HEK293 (cell line): ENCODE data around the gene RANGAP1.

Source experiments
- CTCF ChIA-PET: fragments of 350-600 bp; formaldehyde crosslinking; extraction: SDS; loops from one replicate; lab custom pipeline; 2021; ENCODE audit warnings: antibody characterized with exemption; lab: Yijun Ruan, JAX
- POLR2A ChIA-PET: fragments of 300-600 bp; formaldehyde crosslinking; extraction: SDS; loops from one replicate; lab custom pipeline; 2020; ENCODE audit warnings: antibody characterized with exemption, inconsistent platforms; lab: Yijun Ruan, JAX
- H3K27ac ChIP-seq: fragments of 200-500 bp; sonication (Bioruptor generic); 2 replicates; pipeline ENCODE4 v1.5.1; 2014; ENCODE audit warnings: low read depth, low read length, control low read depth, inconsistent platforms; ENCODE audit errors: extremely low read depth
- H3K36me3 ChIP-seq, 2 experiments: fragments of 200-500 bp in 1 of 2; sonication (Bioruptor generic) in 1 of 2; 1 replicate in 1 of 2; 2 replicates in 1 of 2; pipeline ENCODE4 v1.5.1; 2014 to 2017; ENCODE audit warnings: inconsistent platforms in 2 of 2, low read length in 2 of 2; ENCODE audit not compliant: control insufficient read depth in 2 of 2, insufficient read depth in 1 of 2
- H3K4me1 ChIP-seq: fragments of 200-500 bp; sonication (Bioruptor generic); 2 replicates; pipeline ENCODE4 v1.5.1; 2014; ENCODE audit warnings: mild to moderate bottlenecking, low read length, inconsistent platforms; ENCODE audit not compliant: control insufficient read depth, insufficient read depth
- H3K4me3 ChIP-seq: 2 replicates; pipeline ENCODE4 v1.5.1; 2011; ENCODE audit warnings: low read depth, mild to moderate bottlenecking, control low read depth, low read length, moderate library complexity
- H3K9me3 ChIP-seq: fragments of 200-500 bp; sonication (Bioruptor generic); 2 replicates; pipeline ENCODE4 v1.5.1; 2014; ENCODE audit warnings: low read depth, low read length, inconsistent platforms; ENCODE audit not compliant: control insufficient read depth, insufficient read depth
- HIC1 ChIP-seq: fragments of 450-650 bp; formaldehyde crosslinking; IDR thresholded peaks from 2 replicates; pipeline ENCODE4 v1.5.1; 2016; ENCODE audit warnings: missing biosample characterization, missing genetic modification characterization
- SCRT1 ChIP-seq: fragments of 450-650 bp; formaldehyde crosslinking; IDR thresholded peaks from 2 replicates; pipeline ENCODE4 v1.5.1; 2016; ENCODE audit warnings: missing biosample characterization, missing genetic modification characterization, borderline replicate concordance
- ZIC2 ChIP-seq: fragments of 450-650 bp; formaldehyde crosslinking; IDR thresholded peaks from 2 replicates; pipeline ENCODE4 v1.5.1; 2016; ENCODE audit warnings: missing biosample characterization, missing genetic modification characterization
- ZNF132 ChIP-seq: fragments of 450-650 bp; formaldehyde crosslinking; IDR thresholded peaks from 2 replicates; pipeline ENCODE4 v1.5.1; 2017; ENCODE audit warnings: missing biosample characterization, missing genetic modification characterization, borderline replicate concordance
- ZNF138 ChIP-seq: fragments of 450-650 bp; formaldehyde crosslinking; IDR thresholded peaks from 2 replicates; pipeline ENCODE4 v1.5.1; 2016; ENCODE audit warnings: missing biosample characterization, missing genetic modification characterization, borderline replicate concordance
- ZNF184 ChIP-seq: fragments of 450-650 bp; IDR thresholded peaks from 2 replicates; pipeline ENCODE4 v1.5.1; 2018; ENCODE audit warnings: missing biosample characterization, mild to moderate bottlenecking, missing genetic modification characterization
- ZNF292 ChIP-seq: fragments of 450-650 bp; formaldehyde crosslinking; IDR thresholded peaks from 2 replicates; pipeline ENCODE4 v1.5.1; 2016; ENCODE audit warnings: low read depth, missing biosample characterization, missing genetic modification characterization, borderline replicate concordance
- ZNF335 ChIP-seq: fragments of 450-650 bp; formaldehyde crosslinking; conservative IDR thresholded peaks from 2 replicates; pipeline ENCODE4 v1.5.1; 2016; ENCODE audit warnings: missing biosample characterization, missing genetic modification characterization
- ZNF366 ChIP-seq: fragments of 450-650 bp; formaldehyde crosslinking; conservative IDR thresholded peaks from 2 replicates; pipeline ENCODE4 v1.5.1; 2016; ENCODE audit warnings: missing biosample characterization, missing genetic modification characterization
- ZNF544 ChIP-seq: fragments of 450-650 bp; formaldehyde crosslinking; IDR thresholded peaks from 2 replicates; pipeline ENCODE4 v1.5.0; 2017; ENCODE audit warnings: missing biosample characterization, missing genetic modification characterization
- ZNF555 ChIP-seq: fragments of 450-650 bp; formaldehyde crosslinking; conservative IDR thresholded peaks from 2 replicates; pipeline ENCODE4 v1.5.1; 2017; ENCODE audit warnings: missing biosample characterization, mild to moderate bottlenecking, missing genetic modification characterization, inconsistent platforms
- ZNF560 ChIP-seq: fragments of 450-650 bp; formaldehyde crosslinking; IDR thresholded peaks from 2 replicates; pipeline ENCODE4 v1.5.1; 2017; ENCODE audit warnings: missing biosample characterization, missing genetic modification characterization, borderline replicate concordance
- ZNF585B ChIP-seq: fragments of 450-650 bp; formaldehyde crosslinking; IDR thresholded peaks from 2 replicates; pipeline ENCODE4 v1.5.1; 2016; ENCODE audit warnings: missing biosample characterization, missing genetic modification characterization
- ZNF623 ChIP-seq: fragments of 450-650 bp; formaldehyde crosslinking; IDR thresholded peaks from 2 replicates; pipeline ENCODE4 v1.5.1; 2016; ENCODE audit warnings: missing biosample characterization, missing genetic modification characterization
- ZNF626 ChIP-seq: fragments of 450-650 bp; sonication (Bioruptor Pico); formaldehyde crosslinking; IDR thresholded peaks from 2 replicates; pipeline ENCODE4 v1.5.1; 2018; ENCODE audit warnings: missing biosample characterization, missing genetic modification characterization, inconsistent platforms
- ZNF701 ChIP-seq: fragments of 450-650 bp; formaldehyde crosslinking; IDR thresholded peaks from 2 replicates; pipeline ENCODE4 v1.5.1; 2016; ENCODE audit warnings: missing biosample characterization, missing genetic modification characterization
- ZNF776 ChIP-seq: fragments of 450-650 bp; formaldehyde crosslinking; IDR thresholded peaks from 2 replicates; pipeline ENCODE4 v1.5.0; 2017; ENCODE audit warnings: missing biosample characterization, missing genetic modification characterization, borderline replicate concordance
- ZNF792 ChIP-seq: fragments of 450-650 bp; formaldehyde crosslinking; IDR thresholded peaks from 2 replicates; pipeline ENCODE4 v1.5.1; 2016; ENCODE audit warnings: missing biosample characterization, missing genetic modification characterization
- TF ChIP-seq, protein P1 (sequence below): fragments of 450-650 bp; formaldehyde crosslinking; IDR thresholded peaks from 2 replicates; pipeline ENCODE4 v1.5.1; 2016; ENCODE audit warnings: missing biosample characterization, missing genetic modification characterization
- TF ChIP-seq, protein P2 (sequence below): fragments of 450-650 bp; formaldehyde crosslinking; IDR thresholded peaks from 2 replicates; pipeline ENCODE4 v1.5.1; 2016; ENCODE audit warnings: missing biosample characterization, missing genetic modification characterization

Gene RANGAP1

DNA sequence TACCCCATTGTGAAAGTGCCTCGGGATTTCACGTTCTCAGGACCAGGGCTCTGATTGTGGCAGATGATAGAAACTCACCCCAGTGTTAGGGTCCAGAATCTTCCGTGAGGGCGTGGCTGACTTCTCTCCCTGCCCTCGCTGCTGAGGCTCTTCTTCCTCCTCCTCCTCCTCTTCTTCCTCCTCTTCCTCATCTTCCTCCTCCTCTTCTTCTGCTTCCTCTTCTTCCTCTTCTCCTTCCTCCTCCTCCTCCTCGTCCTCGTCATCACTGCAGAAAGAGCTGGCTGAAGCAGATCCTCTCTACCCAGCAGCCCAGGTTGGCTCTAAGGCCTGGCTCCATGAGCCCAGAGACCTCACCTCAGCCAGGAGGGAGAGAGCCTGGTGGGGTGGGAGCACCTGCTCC lies 31.8 kb downstream of the RANGAP1 start (continued):
- no peak for TF ChIP-seq ZNF560 (tag by site-specific recombination)
- TF ChIP-seq ZNF366: peak; percentile 41; the same call in 1 of the 2 replicates
- TF ChIP-seq ZNF776 (tag by site-specific recombination): no peak
- no peak for TF ChIP-seq ZNF184
- no peak for TF ChIP-seq ZNF544 (tag by site-specific recombination)
- TF ChIP-seq ZNF132 (tag by site-specific recombination): no peak
- no peak for TF ChIP-seq ZNF585B
- TF ChIP-seq, protein P1, sequence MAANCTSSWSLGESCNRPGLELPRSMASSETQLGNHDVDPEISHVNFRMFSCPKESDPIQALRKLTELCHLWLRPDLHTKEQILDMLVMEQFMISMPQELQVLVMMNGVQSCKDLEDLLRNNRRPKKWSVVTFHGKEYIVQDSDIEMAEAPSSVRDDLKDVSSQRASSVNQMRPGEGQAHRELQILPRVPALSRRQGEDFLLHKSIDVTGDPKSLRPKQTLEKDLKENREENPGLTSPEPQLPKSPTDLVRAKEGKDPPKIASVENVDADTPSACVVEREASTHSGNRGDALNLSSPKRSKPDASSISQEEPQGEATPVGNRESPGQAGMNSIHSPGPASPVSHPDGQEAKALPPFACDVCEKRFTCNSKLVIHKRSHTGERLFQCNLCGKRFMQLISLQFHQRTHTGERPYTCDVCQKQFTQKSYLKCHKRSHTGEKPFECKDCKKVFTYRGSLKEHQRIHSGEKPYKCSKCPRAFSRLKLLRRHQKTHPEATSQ (tag by site-specific recombination): no peak
- no peak for TF ChIP-seq ZNF292 (tag by site-specific recombination)
- no peak for TF ChIP-seq ZNF555 (tag by site-specific recombination)
- TF ChIP-seq ZNF335 (tag by site-specific recombination): no peak
- no peak for TF ChIP-seq ZNF792 (tag by site-specific recombination)

- Histone ChIP-seq H3K9me3 (no peaks in the 10 kb centered on the region), H3K4me3 (no peak overlapping the region), H3K4me1 (peaks cover 5% of the 10 kb centered on the region; the same call in 1 of the 2 replicates), H3K27ac (no peak overlapping the region), H3K36me3 (peaks cover 66 to 98% of the 10 kb centered on the region in 2 experiments; a peak in 2 of 3 replicates)
- CTCF ChIA-PET: interaction anchor here (1.1 kb wide), 1 partner anchor 9 kb away, joined by 3 read pairs; no protein-coding TSS in a partner anchor
- TF ChIP-seq ZNF138 (no peak), ZNF184 (no peak), HIC1 (tag by site-specific recombination) (no peak), ZNF626 (no peak), ZIC2 (tag by site-specific recombination) (0 out of 2 replicates have a peak, but pooled peaks have one; percentile 7), SCRT1 (tag by site-specific recombination) (no peak), ZNF623 (tag by site-specific recombination) (0 out of 2 replicates have a peak, but pooled peaks have one; percentile 18), ZNF701 (tag by site-specific recombination) (no peak)
- TF ChIP-seq, protein P2, sequence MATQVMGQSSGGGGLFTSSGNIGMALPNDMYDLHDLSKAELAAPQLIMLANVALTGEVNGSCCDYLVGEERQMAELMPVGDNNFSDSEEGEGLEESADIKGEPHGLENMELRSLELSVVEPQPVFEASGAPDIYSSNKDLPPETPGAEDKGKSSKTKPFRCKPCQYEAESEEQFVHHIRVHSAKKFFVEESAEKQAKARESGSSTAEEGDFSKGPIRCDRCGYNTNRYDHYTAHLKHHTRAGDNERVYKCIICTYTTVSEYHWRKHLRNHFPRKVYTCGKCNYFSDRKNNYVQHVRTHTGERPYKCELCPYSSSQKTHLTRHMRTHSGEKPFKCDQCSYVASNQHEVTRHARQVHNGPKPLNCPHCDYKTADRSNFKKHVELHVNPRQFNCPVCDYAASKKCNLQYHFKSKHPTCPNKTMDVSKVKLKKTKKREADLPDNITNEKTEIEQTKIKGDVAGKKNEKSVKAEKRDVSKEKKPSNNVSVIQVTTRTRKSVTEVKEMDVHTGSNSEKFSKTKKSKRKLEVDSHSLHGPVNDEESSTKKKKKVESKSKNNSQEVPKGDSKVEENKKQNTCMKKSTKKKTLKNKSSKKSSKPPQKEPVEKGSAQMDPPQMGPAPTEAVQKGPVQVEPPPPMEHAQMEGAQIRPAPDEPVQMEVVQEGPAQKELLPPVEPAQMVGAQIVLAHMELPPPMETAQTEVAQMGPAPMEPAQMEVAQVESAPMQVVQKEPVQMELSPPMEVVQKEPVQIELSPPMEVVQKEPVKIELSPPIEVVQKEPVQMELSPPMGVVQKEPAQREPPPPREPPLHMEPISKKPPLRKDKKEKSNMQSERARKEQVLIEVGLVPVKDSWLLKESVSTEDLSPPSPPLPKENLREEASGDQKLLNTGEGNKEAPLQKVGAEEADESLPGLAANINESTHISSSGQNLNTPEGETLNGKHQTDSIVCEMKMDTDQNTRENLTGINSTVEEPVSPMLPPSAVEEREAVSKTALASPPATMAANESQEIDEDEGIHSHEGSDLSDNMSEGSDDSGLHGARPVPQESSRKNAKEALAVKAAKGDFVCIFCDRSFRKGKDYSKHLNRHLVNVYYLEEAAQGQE (tag by site-specific recombination): no peak
- POLR2A ChIA-PET: interaction anchor here (1.1 kb wide), 1 partner anchor 129 kb away, joined by 3 read pairs; the partner anchor contains the start of gene TEF
Measured at GRCh38 chr22:41252365-41252764, 33.6 kb downstream of the RANGAP1 start.
